A549 (cell line): Measurements from ENCODE around the gene MRPL47. TPM values are rescaled to one million over a fixed set of nuclear protein-coding genes. Genes with fewer than 3 reads are reported as not detected.

Experiments
- ATAC-seq, 2 experiments: fragments of 200-7000 bp in 1 of 2; fragments of >200 bp in 1 of 2; cut with Nextera tagmentation in 1 of 2; cut with Tn5 transposase in 1 of 2; 3 replicates each; pipeline versions ENCODE4 v1.8.0 to v1.9.1; 2018 to 2020; ENCODE audit warnings: mild to moderate bottlenecking in 1 of 2, moderate library complexity in 1 of 2
- CTCF ChIA-PET: fragments of 300-600 bp; sonication (Branson Sonifier 250); formaldehyde crosslinking; extraction: SDS; loops from one replicate; lab custom pipeline; 2021; ENCODE audit warnings: antibody characterized with exemption, inconsistent platforms; lab: Yijun Ruan, JAX
- POLR2A ChIA-PET: fragments of 350-600 bp; formaldehyde crosslinking; extraction: SDS; loops from one replicate; lab custom pipeline; 2021; ENCODE audit warnings: antibody characterized with exemption, inconsistent platforms; lab: Yijun Ruan, JAX
- DNase-seq, 2 experiments: peaks; one replicate each; pipeline versions ENCODE4 v3.0.0 to v3.0.0-alpha.2; 2011 to 2016; ENCODE audit warnings: low read depth in 1 of 2, low spot score in 1 of 2
- FAIRE-seq: peaks from 2 replicates; lab custom pipeline; 2011; peaks lifted over from hg19 to GRCh38; lab: Jason Lieb, UNC
- H3K27ac ChIP-seq, 2 experiments: fragments of >200 bp; sonication (Bioruptor Twin); formaldehyde crosslinking; 3 replicates each; pipeline ENCODE4 v1.5.1; 2016 to 2017
- H3K4me1 ChIP-seq: fragments of >200 bp; sonication (Bioruptor Twin); formaldehyde crosslinking; 3 replicates; pipeline ENCODE4 v1.6.1; 2016
- H3K4me2 ChIP-seq: fragments of >200 bp; sonication (Bioruptor Twin); formaldehyde crosslinking; 3 replicates; pipeline ENCODE4 v1.6.1; 2016
- H3K4me3 ChIP-seq: fragments of >200 bp; sonication (Bioruptor Twin); formaldehyde crosslinking; 3 replicates; pipeline ENCODE4 v1.5.1; 2016
- H3K9me3 ChIP-seq: fragments of >200 bp; sonication (Bioruptor Twin); formaldehyde crosslinking; 3 replicates; pipeline ENCODE4 v1.6.1; 2016
- CBX2 ChIP-seq: fragments of 200-600 bp; sonication (generic); IDR thresholded peaks from 2 replicates; pipeline ENCODE4 v1.6.1; 2016; ENCODE audit warnings: low read depth, mild to moderate bottlenecking, borderline replicate concordance
- E2F6 ChIP-seq: IDR thresholded peaks from 2 replicates; pipeline ENCODE4 v1.6.1; 2012; ENCODE audit warnings: low read depth, borderline replicate concordance
- EHF ChIP-seq: fragments of 250-450 bp; sonication (Bioruptor Pico); IDR thresholded peaks from 2 replicates; pipeline ENCODE4 v1.5.0; 2020; ENCODE audit warnings: mild to moderate bottlenecking
- GATA3 ChIP-seq: IDR thresholded peaks from 2 replicates; pipeline ENCODE4 v1.6.1; 2012; ENCODE audit warnings: borderline replicate concordance
- HEYL ChIP-seq: fragments of 250-450 bp; sonication (Bioruptor Pico); IDR thresholded peaks from 2 replicates; pipeline ENCODE4 v1.8.0; 2021; ENCODE audit warnings: mild to moderate bottlenecking, moderate library complexity
- HOXA7 ChIP-seq: fragments of 250-450 bp; sonication (Bioruptor Pico); IDR thresholded peaks from 2 replicates; pipeline ENCODE4 v1.5.0; 2020; ENCODE audit warnings: mild to moderate bottlenecking, moderate library complexity
- HOXB5 ChIP-seq: fragments of 250-450 bp; sonication (Bioruptor Pico); IDR thresholded peaks from 2 replicates; pipeline ENCODE4 v1.5.0; 2020; ENCODE audit warnings: mild to moderate bottlenecking, moderate library complexity
- MAFK ChIP-seq: fragments of 450-650 bp; IDR thresholded peaks from 2 replicates; pipeline ENCODE4 v1.6.1; 2014; ENCODE audit not compliant: partially characterized antibody
- POLR2AphosphoS2 ChIP-seq: conservative IDR thresholded peaks from 2 replicates; pipeline ENCODE4 v1.6.1; 2012; ENCODE audit warnings: low read length, improper control_type of control experiment, inconsistent platforms
- RCOR1 ChIP-seq: fragments of 150-350 bp; IDR thresholded peaks from 2 replicates; pipeline ENCODE4 v1.6.1; 2014; ENCODE audit warnings: antibody characterized with exemption, low read length, low read depth
- SREBF2 ChIP-seq: fragments of 450-650 bp; IDR thresholded peaks from 2 replicates; pipeline ENCODE4 v1.6.1; 2014; ENCODE audit warnings: mild to moderate bottlenecking, moderate library complexity
- USF2 ChIP-seq: fragments of 450-650 bp; IDR thresholded peaks from 2 replicates; pipeline ENCODE4 v1.6.1; 2014; ENCODE audit warnings: antibody characterized with exemption
- ZC3H11A ChIP-seq: fragments of 450-650 bp; IDR thresholded peaks from 2 replicates; pipeline ENCODE4 v1.6.1; 2014; ENCODE audit warnings: antibody characterized with exemption, mild to moderate bottlenecking
- ZSCAN20 ChIP-seq: fragments of 250-450 bp; sonication (Bioruptor Pico); IDR thresholded peaks from 2 replicates; pipeline ENCODE4 v1.8.0; 2022; ENCODE audit warnings: mild to moderate bottlenecking, moderate library complexity
- WGBS: methylation state at CpG from one replicate; pipeline ENCODE4 v1.1.6; 2017; ENCODE audit errors: missing lambda C conversion rate; 5-methylcytosine and 5-hydroxymethylcytosine counted together
- polyA plus RNA-seq, 4 experiments: library from polyadenylated mRNA; depleted of rRNA in 3 of 4; stranded (reverse); fragments of >200 nt; fragmentation: RNase III in 1 of 4; extraction: RNeasy Plus Mini Kit Qiagen cat#74134 plus additional on column Dnase treatment in 1 of 4; gene quantifications; 2 replicates in 3 of 4; 3 replicates in 1 of 4; pipeline ENCODE4 v1.2.3, GENCODE V29; 2011 to 2017
- small RNA-seq, 6 experiments: library from RNA; depleted of rRNA; stranded (forward); fragments of <200 nt; gene quantifications; one replicate each; pipeline ENCODE3, GENCODE V24; 2012
- TF ChIP-seq, protein P1 (sequence below): fragments of 150-350 bp; IDR thresholded peaks from 2 replicates; pipeline ENCODE4 v1.6.1; 2014; ENCODE audit warnings: low read depth, mild to moderate bottlenecking, low read length

The MRPL47 gene
- polyA plus RNA-seq, 2 of the 4 experiments (the other 2 are of a cell fraction) = 49.2 to 79.8 TPM

GRCh38 chr3:179541094-179541493 lies 63.3 kb downstream of the MRPL47 start:
- ChIA-PET POLR2A (no interaction called here), CTCF (no interaction called here)
- H3K4me2 ChIP-seq = no peak overlapping the region
- WGBS = 35% methylated on average over 2 of the region's 2 CpGs
- FAIRE-seq = no peak
- H3K9me3 ChIP-seq = no peaks in the 10 kb centered on the region
- no peak overlapping the region for H3K4me3 ChIP-seq
- H3K27ac ChIP-seq = no peak overlapping the region
- H3K4me1 ChIP-seq = no peaks in the 10 kb centered on the region
- TF ChIP-seq POLR2AphosphoS2 (no peak), EHF (CRISPR knock-in tag) (no peak), SREBF2 (no peak), HOXA7 (CRISPR knock-in tag) (no peak), ZSCAN20 (CRISPR knock-in tag) (no peak), USF2 (no peak), HOXB5 (no peak), ZC3H11A (no peak), CBX2 (no peak), HEYL (CRISPR knock-in tag) (no peak), RCOR1 (no peak), GATA3 (no peak), MAFK (no peak), E2F6 (no peak)
- TF ChIP-seq, protein P1, sequence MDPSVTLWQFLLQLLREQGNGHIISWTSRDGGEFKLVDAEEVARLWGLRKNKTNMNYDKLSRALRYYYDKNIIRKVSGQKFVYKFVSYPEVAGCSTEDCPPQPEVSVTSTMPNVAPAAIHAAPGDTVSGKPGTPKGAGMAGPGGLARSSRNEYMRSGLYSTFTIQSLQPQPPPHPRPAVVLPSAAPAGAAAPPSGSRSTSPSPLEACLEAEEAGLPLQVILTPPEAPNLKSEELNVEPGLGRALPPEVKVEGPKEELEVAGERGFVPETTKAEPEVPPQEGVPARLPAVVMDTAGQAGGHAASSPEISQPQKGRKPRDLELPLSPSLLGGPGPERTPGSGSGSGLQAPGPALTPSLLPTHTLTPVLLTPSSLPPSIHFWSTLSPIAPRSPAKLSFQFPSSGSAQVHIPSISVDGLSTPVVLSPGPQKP = no peak
- TF ChIP-seq, all 56 proteins: peak for 0
- DNase-seq (no peak), ATAC-seq (no peak)

Small RNAs within 50 kb of the gene (small RNA-seq; reads per million reads assigned to genes)
- gene AC090425.1 (0 reads per million in 6 experiments), gene RF01210 (0 to 0.29 (median 0) reads per million in 6 experiments)

Other genes starting within 250 kb of the MRPL47 start
- 21.5 and 22.7 TPM in 2 replicates for gene GNB4, start 153.2 kb downstream of the MRPL47 start, polyA plus RNA-seq (2011; rRNA removed)
- 10.3 to 11.1 TPM (median 10.9 TPM) in 3 replicates for gene GNB4, start 153.2 kb downstream of the MRPL47 start, polyA plus RNA-seq (2017; fragmentation: RNase III; extraction: RNeasy Plus Mini Kit Qiagen cat#74134 plus additional on column Dnase treatment)
- 89.7 and 116 TPM in 2 replicates for gene ACTL6A, start 41.7 kb downstream of the MRPL47 start, polyA plus RNA-seq (2011; rRNA removed)
- gene ACTL6A, start 41.7 kb downstream of the MRPL47 start, polyA plus RNA-seq (2017; fragmentation: RNase III; extraction: RNeasy Plus Mini Kit Qiagen cat#74134 plus additional on column Dnase treatment) = 108 to 130 TPM (median 116 TPM) in 3 replicates
- 37.7 and 66.1 TPM in 2 replicates for gene NDUFB5, start 156 bp upstream of the MRPL47 start, polyA plus RNA-seq (2011; rRNA removed)
- gene NDUFB5, start 156 bp upstream of the MRPL47 start, polyA plus RNA-seq (2017; fragmentation: RNase III; extraction: RNeasy Plus Mini Kit Qiagen cat#74134 plus additional on column Dnase treatment) = 65.5 to 73.3 TPM (median 70.0 TPM) in 3 replicates
- gene USP13, start 48.4 kb upstream of the MRPL47 start, polyA plus RNA-seq (2011; rRNA removed) = 10.2 and 11.5 TPM in 2 replicates
- 7.5 to 8.7 TPM (median 7.6 TPM) in 3 replicates for gene USP13, start 48.4 kb upstream of the MRPL47 start, polyA plus RNA-seq (2017; fragmentation: RNase III; extraction: RNeasy Plus Mini Kit Qiagen cat#74134 plus additional on column Dnase treatment)